Neural progenitor cell (in vitro differentiated cells): ENCODE data around the gene CEP76. TPM values are rescaled to one million over a fixed set of nuclear protein-coding genes. Genes with fewer than 3 reads are reported as not detected.
A peak's percentile ranks its signal among the peaks of the same experiment; 100 is the strongest.

Experiments
- DNase-seq: peaks from one replicate; pipeline ENCODE4 v3.0.0-alpha.2; 2016; ENCODE audit warnings: low spot score
- H2AFZ ChIP-seq: fragments of 200-600 bp; sonication (generic); replicated peaks from 2 replicates; pipeline ENCODE4 v1.6.1; 2016; ENCODE audit warnings: antibody characterized with exemption
- H3F3A ChIP-seq: fragments of 200-600 bp; sonication (generic); 2 replicates; pipeline ENCODE4 v1.6.1; 2016; ENCODE audit warnings: antibody characterized with exemption, low read depth
- H3K27ac ChIP-seq: fragments of 200-600 bp; sonication (generic); 2 replicates; pipeline ENCODE4 v1.5.1; 2016; ENCODE audit warnings: mild to moderate bottlenecking
- H3K27me3 ChIP-seq: fragments of 200-600 bp; sonication (generic); 2 replicates; pipeline ENCODE4 v1.6.1; 2016; ENCODE audit warnings: mild to moderate bottlenecking, moderate library complexity
- H3K36me3 ChIP-seq: fragments of 200-600 bp; sonication (generic); 2 replicates; pipeline ENCODE4 v1.5.1; 2016
- H3K4me1 ChIP-seq: fragments of 200-600 bp; sonication (generic); 2 replicates; pipeline ENCODE4 v1.6.1; 2016; ENCODE audit warnings: mixed run types
- H3K4me2 ChIP-seq: fragments of 200-600 bp; sonication (generic); 2 replicates; pipeline ENCODE4 v1.6.1; 2016
- H3K4me3 ChIP-seq: fragments of 200-600 bp; sonication (generic); 2 replicates; pipeline ENCODE4 v1.5.1; 2016
- H3K79me2 ChIP-seq: fragments of 200-600 bp; sonication (generic); 2 replicates; pipeline ENCODE4 v1.6.1; 2016; ENCODE audit warnings: low read depth
- H3K9ac ChIP-seq: fragments of 200-600 bp; sonication (generic); 2 replicates; pipeline ENCODE4 v1.6.1; 2016
- H3K9me3 ChIP-seq: fragments of 200-600 bp; sonication (generic); 2 replicates; pipeline ENCODE4 v1.5.1; 2016; ENCODE audit warnings: low read depth
- H4K20me1 ChIP-seq: fragments of 200-600 bp; sonication (generic); 2 replicates; pipeline ENCODE4 v1.6.1; 2016; ENCODE audit warnings: low read depth
- H3K27ac Mint-ChIP-seq: 3 replicates; pipeline ENCODE4 v1.8.0; 2021; ENCODE audit warnings: mixed read lengths
- H3K27me3 Mint-ChIP-seq: 2 replicates; pipeline ENCODE4 v1.8.0; 2022; ENCODE audit warnings: low read depth, mild to moderate bottlenecking, inconsistent platforms, moderate library complexity, mixed read lengths; ENCODE audit not compliant: insufficient read depth
- H3K36me3 Mint-ChIP-seq: 3 replicates; pipeline ENCODE4 v1.8.0; 2021; ENCODE audit warnings: mixed read lengths
- H3K4me1 Mint-ChIP-seq: 3 replicates; pipeline ENCODE4 v1.8.0; 2021; ENCODE audit warnings: mixed read lengths
- H3K4me3 Mint-ChIP-seq: 3 replicates; pipeline ENCODE4 v1.8.0; 2021; ENCODE audit warnings: mild to moderate bottlenecking, moderate library complexity, mixed read lengths
- H3K9me3 Mint-ChIP-seq: 3 replicates; pipeline ENCODE4 v1.8.0; 2020; ENCODE audit warnings: mixed read lengths
- CTCF ChIP-seq: fragments of 200-600 bp; sonication (generic); IDR thresholded peaks from 2 replicates; pipeline ENCODE4 v1.5.1; 2017; ENCODE audit warnings: antibody characterized with exemption, mild to moderate bottlenecking
- EZH2 ChIP-seq: fragments of 200-600 bp; sonication (generic); IDR thresholded peaks from 2 replicates; pipeline ENCODE4 v1.6.1; 2017; ENCODE audit warnings: antibody characterized with exemption, mild to moderate bottlenecking, moderate library complexity
- EZH2phosphoT487 ChIP-seq: fragments of 200-600 bp; sonication (generic); IDR thresholded peaks from 2 replicates; pipeline ENCODE4 v1.6.1; 2017; ENCODE audit warnings: antibody characterized with exemption
- total RNA-seq: library from RNA; depleted of rRNA; stranded (reverse); fragments of >200 nt; gene quantifications from 2 replicates; pipeline ENCODE4 v1.2.3, GENCODE V29; 2015; ENCODE audit warnings: low replicate concordance

CEP76 gene
- total RNA-seq, 1 donor from 2014 or later: 44.8 TPM

- Histone ChIP-seq H3F3A (peaks cover 20% of the 10 kb centered on the region), H3K4me1 (peaks cover 16% of the 10 kb centered on the region), H3K36me3 (no peaks in the 10 kb centered on the region), H4K20me1 (peaks cover 24% of the 10 kb centered on the region), H3K9me3 (no peaks in the 10 kb centered on the region), H3K4me3 (peak overlapping the region; percentile 76), H3K27ac (no peak overlapping the region), H2AFZ (peak overlapping the region; percentile 87), H3K27me3 (peaks cover 38% of the 10 kb centered on the region), H3K79me2 (peaks cover 32% of the 10 kb centered on the region), H3K9ac (peak overlapping the region; percentile 21), H3K4me2 (peak overlapping the region; percentile 96)
- Mint-ChIP-seq H3K27me3 (peaks cover 9% of the 10 kb centered on the region), H3K27ac (no peak overlapping the region), H3K4me1 (peaks cover 33% of the 10 kb centered on the region), H3K36me3 (no peaks in the 10 kb centered on the region), H3K4me3 (peak overlapping the region; percentile 91), H3K9me3 (no peaks in the 10 kb centered on the region)
- TF ChIP-seq CTCF (no peak), EZH2 (peak; percentile 62), EZH2phosphoT487 (peak; percentile 73)
- peak; percentile 68 for DNase-seq
Observed at GRCh38 chr18:12656938-12657683, 45.4 kb downstream of the CEP76 start.

- Histone ChIP-seq H3K4me3 (peak overlapping the region; percentile 76), H3K4me2 (peak overlapping the region; percentile 96), H2AFZ (peak overlapping the region; percentile 87), H3K36me3 (no peaks in the 10 kb centered on the region), H3K27me3 (peaks cover 38% of the 10 kb centered on the region), H3K4me1 (peaks cover 21% of the 10 kb centered on the region), H3K79me2 (peaks cover 36% of the 10 kb centered on the region), H4K20me1 (peaks cover 24% of the 10 kb centered on the region), H3K9me3 (no peaks in the 10 kb centered on the region), H3F3A (peaks cover 20% of the 10 kb centered on the region), H3K27ac (no peak overlapping the region), H3K9ac (peak overlapping the region; percentile 21)
- H3K4me3 Mint-ChIP-seq: peak overlapping the region; percentile 91
- TF ChIP-seq EZH2phosphoT487 (no peak), EZH2 (no peak), CTCF (no peak)
- DNase-seq: no peak
- H3K4me1 Mint-ChIP-seq: peaks cover 38% of the 10 kb centered on the region
- H3K27me3 Mint-ChIP-seq: peaks cover 9% of the 10 kb centered on the region
- H3K9me3 Mint-ChIP-seq: no peaks in the 10 kb centered on the region
- no peaks in the 10 kb centered on the region for H3K36me3 Mint-ChIP-seq
- H3K27ac Mint-ChIP-seq: peak overlapping the region; percentile 70
Observed at GRCh38 chr18:12656605-12656937, 46.0 kb downstream of the CEP76 start.

- peak overlapping the region; percentile 54 for H3K4me3 Mint-ChIP-seq
- no peak overlapping the region for H3K4me2 ChIP-seq
- no peak for TF ChIP-seq CTCF
Observed at GRCh38 chr18:12654971-12655370, 47.6 kb downstream of the CEP76 start.

More at GRCh38 chr18:12654971-12655370, 47.6 kb downstream of the CEP76 start:
- Histone ChIP-seq H3F3A (peaks cover 20% of the 10 kb centered on the region), H3K27ac (no peak overlapping the region), H3K79me2 (peaks cover 52% of the 10 kb centered on the region), H3K27me3 (peaks cover 38% of the 10 kb centered on the region), H3K4me1 (peaks cover 21% of the 10 kb centered on the region), H2AFZ (no peak overlapping the region), H3K36me3 (no peaks in the 10 kb centered on the region), H3K4me3 (no peak overlapping the region), H4K20me1 (peaks cover 26% of the 10 kb centered on the region), H3K9me3 (no peaks in the 10 kb centered on the region), H3K9ac (no peak overlapping the region)
- DNase-seq: no peak
- H3K4me1 Mint-ChIP-seq: peaks cover 42% of the 10 kb centered on the region
- peaks cover 9% of the 10 kb centered on the region for H3K27me3 Mint-ChIP-seq
- no peaks in the 10 kb centered on the region for H3K9me3 Mint-ChIP-seq
- H3K36me3 Mint-ChIP-seq: no peaks in the 10 kb centered on the region
- no peak overlapping the region for H3K27ac Mint-ChIP-seq
